Duodenal mucosa (tissue), 2 donors: ENCODE data around the gene FAM20B.

Experiments
- H3K27ac ChIP-seq: one replicate; pipeline ENCODE4 v1.7.0; 2013; ENCODE audit warnings: low read depth, low read length
- H3K27me3 ChIP-seq, 2 donors: one replicate each; pipeline ENCODE4 v1.7.0; 2013; ENCODE audit warnings: low read length in 2 of 2, control low read depth in 1 of 2; ENCODE audit not compliant: insufficient read depth in 2 of 2, control insufficient read depth in 1 of 2
- H3K36me3 ChIP-seq, 2 donors: one replicate each; pipeline ENCODE4 v1.7.0; 2013; ENCODE audit warnings: low read length in 2 of 2, control low read depth in 1 of 2; ENCODE audit not compliant: insufficient read depth in 2 of 2, control insufficient read depth in 1 of 2
- H3K4me1 ChIP-seq, 2 donors: one replicate each; pipeline ENCODE4 v1.7.0; 2013; ENCODE audit warnings: low read length in 2 of 2, control low read depth in 1 of 2; ENCODE audit not compliant: insufficient read depth in 2 of 2, control insufficient read depth in 1 of 2
- H3K4me3 ChIP-seq, 2 donors: one replicate each; pipeline ENCODE4 v1.7.0; 2013; ENCODE audit warnings: low read length in 2 of 2, low read depth in 1 of 2
- H3K9ac ChIP-seq, 2 donors: one replicate each; pipeline ENCODE4 v1.7.0; 2013; ENCODE audit warnings: low read length in 2 of 2, low read depth in 1 of 2
- H3K9me3 ChIP-seq, 2 donors: one replicate each; pipeline ENCODE4 v1.7.0; 2013; ENCODE audit warnings: low read length in 2 of 2, control low read depth in 1 of 2; ENCODE audit not compliant: control insufficient read depth in 1 of 2

FAM20B gene

GRCh38 chr1:179021873-179022272 is 3.8 kb upstream of the FAM20B start:
- Histone ChIP-seq H3K9ac (no peak overlapping the region), H3K4me3 (no peak overlapping the region), H3K9me3 (no peaks in the 10 kb centered on the region)

GRCh38 chr1:179023946-179024650 is 1.6 kb upstream of the FAM20B start:
- H3K36me3 ChIP-seq = no peaks in the 10 kb centered on the region
- no peak overlapping the region for H3K27ac ChIP-seq
- peak overlapping the region in 1 of 2 donors; percentile 76 for H3K9ac ChIP-seq
- H3K4me1 ChIP-seq = peaks cover 32 to 33% of the 10 kb centered on the region in 2 donors
- H3K9me3 ChIP-seq = no peaks in the 10 kb centered on the region
- no peaks in the 10 kb centered on the region for H3K27me3 ChIP-seq
- peak overlapping the region; percentile 76 to 81 for H3K4me3 ChIP-seq

More at GRCh38 chr1:179021873-179022272, 3.8 kb upstream of the FAM20B start:
- no peaks in the 10 kb centered on the region for H3K36me3 ChIP-seq
- no peaks in the 10 kb centered on the region for H3K27me3 ChIP-seq
- no peak overlapping the region for H3K27ac ChIP-seq
- H3K4me1 ChIP-seq = peaks cover 25 to 31% of the 10 kb centered on the region in 2 donors

GRCh38 chr1:179025975-179026812 is 500 bp downstream of the FAM20B start:
- Histone ChIP-seq H3K4me1 (peaks cover 45 to 49% of the 10 kb centered on the region in 2 donors), H3K36me3 (no peaks in the 10 kb centered on the region), H3K9me3 (no peaks in the 10 kb centered on the region), H3K27ac (peak overlapping the region; percentile 90), H3K4me3 (peak overlapping the region; percentile 82 to 93), H3K27me3 (no peaks in the 10 kb centered on the region), H3K9ac (peak overlapping the region; percentile 81 to 86)

DNA sequence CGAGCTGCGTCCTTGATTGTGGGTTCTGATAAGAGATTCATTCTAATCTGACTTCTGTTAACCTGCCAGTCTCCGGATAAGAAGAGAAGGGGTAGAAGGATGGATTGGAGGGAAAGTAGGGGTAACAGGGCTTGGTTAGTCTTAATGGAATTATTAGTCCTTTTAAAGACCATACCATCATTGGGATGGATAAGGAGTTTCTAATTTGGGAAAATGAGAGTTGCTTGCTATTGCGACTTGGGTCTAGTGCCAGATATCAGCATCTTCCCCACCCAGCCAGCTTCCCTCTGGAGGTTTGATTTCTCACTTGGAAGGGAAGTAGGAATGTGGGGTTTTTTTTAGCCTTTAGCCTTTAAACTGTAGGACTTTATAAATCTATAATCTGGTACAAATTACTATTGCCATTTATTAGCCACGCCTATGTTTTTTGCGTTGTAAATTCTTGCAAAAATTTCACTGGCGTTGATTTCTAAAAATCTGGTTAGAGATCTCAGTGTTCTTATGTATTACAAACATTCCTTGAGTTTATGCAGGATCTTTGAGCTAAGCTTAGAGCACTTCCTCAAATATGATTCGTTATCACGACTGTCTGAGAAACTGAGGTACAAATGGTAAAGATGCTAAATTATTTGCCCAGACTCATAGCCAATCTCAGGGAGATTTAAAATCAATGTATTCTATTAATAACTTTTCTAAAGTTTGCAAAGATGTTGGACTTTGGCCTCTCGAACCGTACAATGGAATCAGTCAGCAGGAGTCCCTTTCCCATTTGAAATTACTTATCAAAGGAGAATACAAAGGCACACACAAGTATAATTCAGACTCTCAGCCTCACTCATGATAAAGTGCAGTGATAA is 1.3 kb downstream of the FAM20B start:
- Histone ChIP-seq H3K9me3 (no peaks in the 10 kb centered on the region), H3K4me1 (peaks cover 45 to 55% of the 10 kb centered on the region in 2 donors), H3K36me3 (no peaks in the 10 kb centered on the region), H3K27ac (peak overlapping the region; percentile 90), H3K9ac (peak overlapping the region; percentile 81 to 86), H3K4me3 (peak overlapping the region; percentile 82 to 93), H3K27me3 (no peaks in the 10 kb centered on the region)

DNA sequence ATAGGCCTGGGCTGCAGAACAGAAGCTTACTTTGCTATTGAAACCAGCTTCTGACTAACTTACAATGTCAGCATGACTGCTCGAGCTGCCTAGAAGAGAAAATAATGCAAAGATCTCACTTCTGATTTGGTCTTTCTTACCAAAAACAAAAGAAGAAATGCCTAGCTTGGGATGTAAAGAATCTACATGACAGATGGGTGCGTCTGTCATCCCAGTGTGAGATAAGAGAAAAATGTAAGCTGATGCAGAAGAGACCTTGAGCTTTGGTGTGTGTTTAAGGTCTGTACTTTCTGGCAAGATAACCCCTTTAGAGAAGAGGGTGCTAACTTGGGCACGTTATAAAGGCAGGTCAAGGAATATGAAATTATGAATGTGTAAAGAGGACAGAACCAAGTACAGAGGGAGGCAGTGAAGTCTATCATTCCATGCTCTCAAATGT is 3.6 kb downstream of the FAM20B start:
- Histone ChIP-seq H3K9ac (no peak overlapping the region), H3K4me3 (no peak overlapping the region), H3K4me1 (peaks cover 39 to 45% of the 10 kb centered on the region in 2 donors), H3K27me3 (no peaks in the 10 kb centered on the region), H3K27ac (no peak overlapping the region), H3K36me3 (no peaks in the 10 kb centered on the region), H3K9me3 (no peaks in the 10 kb centered on the region)

DNA sequence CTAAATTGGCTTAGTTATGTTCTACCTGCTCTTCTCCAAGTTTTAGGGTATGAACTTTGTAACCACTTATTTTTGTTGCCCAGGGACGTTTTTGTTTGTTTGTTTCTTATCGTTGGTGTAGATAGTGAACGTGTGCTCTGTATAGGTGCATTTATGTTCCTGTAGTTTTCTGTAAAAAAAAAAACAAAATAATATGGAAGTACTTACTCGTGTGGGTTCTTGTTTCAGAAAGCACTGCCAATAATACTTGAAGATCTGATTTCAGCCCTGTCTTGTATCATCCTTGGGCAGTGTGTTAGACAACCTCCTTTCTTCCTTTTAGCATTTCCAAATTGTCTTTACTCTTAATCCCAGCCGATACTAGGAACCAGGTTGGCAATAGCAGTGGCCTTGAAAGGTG is 4.4 kb downstream of the FAM20B start:
- Histone ChIP-seq H3K4me3 (no peak overlapping the region), H3K36me3 (no peaks in the 10 kb centered on the region), H3K27ac (no peak overlapping the region), H3K27me3 (no peaks in the 10 kb centered on the region), H3K4me1 (peaks cover 39 to 43% of the 10 kb centered on the region in 2 donors), H3K9ac (no peak overlapping the region), H3K9me3 (no peaks in the 10 kb centered on the region)

DNA sequence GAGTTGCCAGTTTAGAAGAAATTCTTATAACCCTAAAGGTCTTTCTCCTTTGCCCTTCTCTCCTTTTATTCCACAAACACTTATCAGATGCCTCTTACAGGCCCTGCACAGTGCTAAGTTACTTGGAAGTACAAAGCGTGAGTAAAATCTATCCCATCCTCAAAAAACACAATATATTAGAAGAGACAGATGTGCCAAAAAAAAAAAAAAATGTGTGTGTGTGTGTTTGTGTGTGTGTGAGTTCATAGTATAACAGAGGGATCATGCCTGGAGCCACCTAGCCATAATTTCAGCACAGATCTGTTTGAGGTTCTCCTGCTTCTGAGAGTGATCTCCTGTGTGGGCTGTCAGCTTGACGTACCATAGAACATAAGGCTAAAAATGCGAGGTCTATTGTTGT is 5.0 kb downstream of the FAM20B start:
- Histone ChIP-seq H3K9ac (no peak overlapping the region), H3K27ac (no peak overlapping the region), H3K4me1 (peaks cover 36 to 46% of the 10 kb centered on the region in 2 donors)

GRCh38 chr1:179031284-179031683 is 5.6 kb downstream of the FAM20B start:
- H3K4me1 ChIP-seq = peaks cover 36 to 46% of the 10 kb centered on the region in 2 donors
- no peaks in the 10 kb centered on the region for H3K27me3 ChIP-seq
- H3K36me3 ChIP-seq = no peaks in the 10 kb centered on the region
- H3K27ac ChIP-seq = no peak overlapping the region
- H3K4me3 ChIP-seq = no peak overlapping the region
- H3K9ac ChIP-seq = no peak overlapping the region
- no peaks in the 10 kb centered on the region for H3K9me3 ChIP-seq

More for the DNA sequence above, 5.0 kb downstream of the FAM20B start:
- Histone ChIP-seq H3K9me3 (no peaks in the 10 kb centered on the region), H3K27me3 (no peaks in the 10 kb centered on the region), H3K36me3 (no peaks in the 10 kb centered on the region), H3K4me3 (no peak overlapping the region)

DNA sequence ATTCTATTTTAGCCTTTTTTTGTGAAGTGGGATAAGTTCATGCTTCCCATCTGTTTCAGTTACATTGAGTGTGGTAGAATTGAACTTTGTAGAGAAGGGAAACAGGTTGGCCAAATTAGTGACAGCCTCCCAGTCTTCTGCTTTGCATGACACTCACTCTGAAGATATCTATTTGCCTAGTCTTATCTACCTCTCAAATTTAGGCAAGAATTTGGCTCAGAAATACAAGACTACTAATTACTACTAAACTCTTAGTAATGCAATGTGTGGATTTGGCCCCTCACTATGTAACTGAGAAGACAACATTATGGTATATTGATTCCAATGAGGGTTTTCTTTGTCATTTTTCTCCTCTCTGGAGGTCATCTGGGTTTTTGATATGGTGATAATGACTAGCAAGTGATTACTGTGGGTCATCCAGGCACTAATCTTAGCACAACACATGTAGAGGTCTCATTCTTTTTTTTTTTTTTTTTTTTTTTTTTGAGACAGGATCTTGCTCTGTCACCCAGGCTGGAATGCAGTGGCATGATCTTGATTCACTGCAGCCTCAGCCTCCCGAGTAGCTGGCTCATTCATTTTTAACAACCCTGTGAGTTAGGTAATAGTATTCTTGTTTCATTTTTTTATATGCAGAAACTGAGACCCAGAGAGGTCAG is 6.3 kb downstream of the FAM20B start:
- Histone ChIP-seq H3K27ac (no peak overlapping the region), H3K4me3 (no peak overlapping the region), H3K9ac (no peak overlapping the region), H3K27me3 (no peaks in the 10 kb centered on the region), H3K36me3 (no peaks in the 10 kb centered on the region), H3K9me3 (no peaks in the 10 kb centered on the region), H3K4me1 (peaks cover 32 to 42% of the 10 kb centered on the region in 2 donors)
